CD4-positive, alpha-beta T cell treated with Interferon alpha-2 for 1 hour (primary cell): ENCODE data around the gene U2SURP.
"Not testable (repeated sequence)": the region's sequence is repeated elsewhere in the genome, so short reads cannot be mapped to it uniquely, and the experiment has no call there.

Source experiments
- DNase-seq, 2 donors: peaks; one replicate each; pipeline ENCODE4 v3.0.0-alpha.2; 2020 to 2022

The U2SURP gene

GRCh38 chr3:142977399-142977728 is 24.0 kb upstream of the U2SURP start:
- no peak for DNase-seq

DNA sequence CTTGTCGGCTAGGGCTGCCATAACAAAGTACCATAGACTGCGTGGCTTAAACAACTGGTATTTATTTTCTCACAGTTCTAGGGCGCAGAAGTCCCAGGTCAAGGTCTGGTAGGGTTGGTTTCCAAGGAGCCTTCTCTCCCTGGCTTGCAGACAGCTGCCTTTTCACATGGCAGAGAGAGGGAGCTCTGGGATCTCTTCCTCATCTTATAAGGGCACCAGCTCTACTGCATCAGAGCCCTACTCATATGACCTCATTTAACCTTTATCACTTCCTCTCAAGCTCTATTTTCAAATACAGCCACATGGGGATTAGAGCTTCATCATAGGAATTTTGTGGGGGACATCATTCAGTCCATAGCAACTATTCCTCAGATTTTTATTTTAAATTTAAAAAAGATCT is 20.3 kb upstream of the U2SURP start:
- no peak for DNase-seq

- DNase-seq, result no peak
Observed at GRCh38 chr3:142982038-142982773, 19.2 kb upstream of the U2SURP start.

- DNase-seq, result no peak
Observed at GRCh38 chr3:142983318-142983717, 18.1 kb upstream of the U2SURP start.

DNA sequence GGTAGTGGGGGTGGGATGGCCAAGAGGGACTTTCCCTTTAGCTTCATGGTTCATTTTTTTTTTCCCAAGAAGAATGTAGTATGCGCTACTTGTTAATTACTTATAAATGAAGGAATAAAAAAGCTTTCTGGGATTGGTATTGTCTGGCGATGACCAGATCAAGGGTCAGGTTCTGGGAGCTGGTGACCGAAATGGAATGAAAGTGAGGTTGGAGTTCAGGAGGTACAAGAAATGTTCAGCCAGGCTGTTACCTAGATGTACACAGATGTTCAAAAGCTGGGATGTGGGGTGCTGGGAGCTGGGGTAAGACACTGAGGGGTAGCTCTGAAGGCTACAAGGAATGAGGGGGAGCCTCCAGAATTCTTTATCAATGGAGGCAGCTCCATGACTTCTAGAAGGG is 17.1 kb upstream of the U2SURP start:
- no peak for DNase-seq

GRCh38 chr3:142987080-142987700 is 14.2 kb upstream of the U2SURP start:
- DNase-seq, result peak in 1 of 2 donors; percentile 54

DNA sequence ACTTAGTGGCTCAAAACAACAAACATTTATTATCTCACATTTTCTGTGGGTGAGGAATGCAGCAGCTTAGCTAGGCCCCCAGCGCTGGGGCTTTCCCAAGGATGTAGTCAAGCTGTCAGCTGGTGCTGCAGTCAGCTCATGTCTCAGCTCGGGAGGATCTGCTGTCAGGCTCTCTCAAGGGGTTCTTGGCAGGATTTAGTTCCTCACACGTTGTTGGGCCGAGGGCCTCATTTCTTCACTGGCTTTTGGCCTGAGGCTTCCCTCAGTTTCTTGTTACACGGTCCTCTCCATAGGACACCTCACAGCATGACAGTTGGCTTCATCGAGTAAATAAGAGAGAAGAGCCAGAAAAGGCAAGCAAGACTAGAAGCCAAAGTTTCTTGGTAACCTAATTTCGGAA is 13.7 kb upstream of the U2SURP start:
- DNase-seq, result no peak

DNA sequence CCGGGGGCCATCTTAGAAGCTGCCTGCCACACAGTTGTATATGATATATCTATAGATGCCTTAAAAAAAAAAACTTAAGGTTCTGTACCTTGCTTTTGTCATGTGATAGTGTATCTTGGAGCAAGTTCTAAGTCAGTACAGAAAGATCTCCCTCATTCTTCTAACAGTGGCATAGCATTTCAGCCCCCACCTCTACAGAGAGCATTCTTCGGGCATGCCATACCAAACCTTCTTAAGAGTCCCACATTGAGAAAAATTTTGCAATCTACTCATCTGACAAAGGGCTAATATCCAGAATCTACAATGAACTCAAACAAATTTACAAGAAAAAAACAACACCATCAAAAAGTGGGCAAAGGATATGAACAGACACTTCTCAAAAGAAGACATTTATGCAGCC is 13.1 kb upstream of the U2SURP start:
- DNase-seq, result not testable (repeated sequence)

GRCh38 chr3:142988826-142989225 is 12.5 kb upstream of the U2SURP start:
- not testable (repeated sequence) for DNase-seq

DNA sequence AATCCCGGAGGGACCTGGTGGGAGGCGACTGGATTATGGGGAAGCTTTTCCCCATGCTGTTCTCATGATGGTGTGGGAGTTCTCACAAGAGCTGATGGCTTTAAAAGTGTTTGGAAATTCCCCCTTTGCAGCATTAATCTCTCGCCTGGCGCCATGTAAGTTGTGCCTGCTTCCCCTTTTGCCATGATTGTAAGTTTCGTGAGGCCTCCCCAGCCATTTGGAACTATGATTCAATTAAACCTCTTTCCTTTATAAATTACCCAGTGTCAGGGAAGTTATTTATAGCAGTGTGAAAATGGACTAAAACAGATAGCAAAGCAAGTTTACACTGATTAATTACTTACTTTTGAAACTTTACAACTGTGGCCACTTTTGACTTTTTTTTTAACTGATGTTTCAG is 10.6 kb upstream of the U2SURP start:
- DNase-seq, result no peak

DNA sequence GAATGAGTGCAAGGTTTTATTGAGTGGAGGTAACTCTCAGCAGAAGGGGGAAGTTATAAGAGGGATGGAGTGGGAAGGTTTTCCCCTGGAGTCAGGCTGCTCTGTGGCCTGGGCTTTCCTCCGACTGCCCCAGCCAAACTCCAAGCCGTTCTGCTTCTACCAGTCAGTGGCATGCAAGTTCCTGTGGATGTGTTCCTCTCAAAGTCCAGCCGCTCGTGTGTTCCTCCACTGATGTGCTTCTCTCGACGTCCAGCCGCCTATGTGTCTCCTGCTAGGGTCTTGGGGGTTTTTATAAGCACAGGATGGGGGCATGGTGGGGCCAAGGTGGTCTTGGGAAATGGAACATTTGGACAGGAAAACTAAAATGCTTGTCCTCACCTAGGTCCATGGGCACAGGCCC is 9.0 kb upstream of the U2SURP start:
- DNase-seq, result no peak

DNA sequence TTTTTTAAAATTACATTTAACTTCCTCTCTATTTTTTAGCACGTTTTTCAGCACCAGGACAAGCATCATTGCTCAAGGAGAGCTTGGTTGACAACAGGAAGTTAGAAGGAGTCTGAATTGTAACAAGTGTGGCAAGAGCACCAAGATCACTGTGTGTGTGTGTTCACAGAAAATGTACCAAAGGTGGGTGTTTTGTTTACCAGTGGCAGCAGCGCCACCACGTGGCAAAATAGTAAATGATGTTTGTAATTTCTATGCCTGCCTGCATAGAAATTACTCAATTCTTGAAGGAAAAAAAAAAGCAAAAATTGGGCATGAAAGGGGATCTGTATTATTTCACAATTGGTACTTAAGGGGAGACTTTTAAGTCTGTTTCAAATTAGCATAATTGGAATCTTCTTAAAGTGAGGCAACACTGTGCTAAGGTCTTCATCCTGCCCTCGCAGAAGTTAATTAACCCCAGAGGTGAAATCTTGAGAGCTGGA is 7.4 kb upstream of the U2SURP start:
- peak; percentile 58 to 71 for DNase-seq

DNA sequence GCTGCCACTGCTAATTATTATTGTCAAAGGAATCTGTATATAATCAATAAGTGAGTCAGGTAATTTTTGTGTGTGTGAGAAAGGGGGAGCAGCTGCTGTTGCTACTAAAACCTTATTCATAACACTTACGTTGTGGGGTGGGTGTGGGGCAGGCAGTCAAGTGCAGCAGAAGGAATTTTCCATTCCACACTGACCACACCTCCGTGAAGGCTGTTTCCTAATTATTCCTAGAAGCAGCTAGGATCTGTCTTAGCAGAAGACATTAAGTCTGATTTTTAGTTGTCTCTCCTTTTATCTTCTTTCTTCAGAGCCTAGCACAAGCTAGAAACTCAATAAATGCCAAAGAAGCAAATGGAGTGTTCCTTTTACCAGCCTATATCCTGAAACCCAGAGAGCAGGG is 4.0 kb upstream of the U2SURP start:
- no peak for DNase-seq

GRCh38 chr3:142998439-142998838 is 2.9 kb upstream of the U2SURP start:
- DNase-seq, result no peak

- DNase-seq, result no peak
Observed at GRCh38 chr3:142999881-143000280, 1.5 kb upstream of the U2SURP start.

DNA sequence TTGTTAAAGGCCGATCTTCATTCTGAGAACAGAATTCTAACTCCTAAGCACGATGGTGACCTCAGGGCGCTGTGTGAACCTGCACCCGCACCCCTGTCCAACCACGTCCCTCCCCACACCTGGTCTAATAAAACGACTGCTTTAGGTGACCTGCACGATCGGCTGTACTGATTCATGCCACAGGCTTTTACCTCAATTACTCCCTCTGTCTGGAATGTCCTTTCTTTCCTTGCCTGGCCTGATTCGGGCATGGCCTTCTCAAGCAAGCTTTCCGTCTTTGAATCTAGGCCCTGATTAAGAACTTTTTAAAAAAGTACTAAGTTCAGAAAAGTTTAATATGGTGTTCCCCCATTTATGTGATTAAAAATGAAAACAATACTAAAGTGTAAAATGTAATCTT is 842 bp upstream of the U2SURP start:
- DNase-seq, result no peak

DNA sequence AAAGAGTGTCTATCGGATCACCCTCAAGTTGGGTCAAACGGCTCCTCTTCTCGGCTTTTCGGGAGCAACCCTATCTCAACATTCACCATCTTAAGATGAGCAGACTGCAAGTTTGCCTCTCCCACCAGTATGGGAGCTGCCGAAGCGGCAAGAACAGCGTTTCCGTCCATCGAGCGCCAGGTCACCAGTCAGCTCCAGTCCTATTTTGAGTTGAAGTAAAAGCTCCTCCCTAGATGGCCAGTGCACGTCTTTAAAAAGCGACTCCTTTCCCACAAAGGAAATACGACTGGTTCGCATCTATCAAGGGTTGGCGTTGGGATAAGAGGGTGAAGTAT is 369 bp upstream of the U2SURP start:
- DNase-seq, result no peak

DNA sequence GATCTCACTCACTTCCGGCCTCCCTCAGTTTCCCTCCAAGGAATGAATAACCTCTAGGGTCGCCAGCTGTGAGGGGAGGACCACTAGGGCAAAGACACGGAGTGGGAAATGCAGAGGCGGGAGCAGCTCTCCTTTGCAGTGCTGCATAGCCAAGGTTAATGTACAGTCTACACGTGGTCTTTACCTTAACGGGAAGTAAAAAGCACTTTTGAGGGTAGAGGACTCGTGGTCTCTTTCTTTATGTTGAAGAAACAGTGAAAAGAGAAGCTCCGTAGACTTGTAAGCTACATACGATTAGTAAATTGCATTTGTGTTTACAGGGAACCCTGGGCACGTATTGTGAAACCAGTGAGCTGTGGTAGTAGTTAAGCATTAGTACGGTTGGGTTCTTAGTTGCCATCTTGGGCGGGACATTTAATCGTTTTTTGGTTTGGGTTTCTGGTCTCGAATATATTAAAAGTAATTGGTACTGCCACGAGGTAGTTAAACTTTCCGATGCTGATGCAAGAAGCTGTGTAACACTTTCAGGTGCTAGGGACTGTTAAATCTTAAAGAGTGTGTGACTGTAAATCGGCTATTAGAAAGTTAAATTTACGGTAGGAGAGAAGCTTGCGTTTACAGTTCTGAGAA is 828 bp downstream of the U2SURP start:
- DNase-seq, result peak in 1 of 2 donors; percentile 34

- DNase-seq, result no peak
Observed at GRCh38 chr3:143002727-143003126, 1.4 kb downstream of the U2SURP start.

DNA sequence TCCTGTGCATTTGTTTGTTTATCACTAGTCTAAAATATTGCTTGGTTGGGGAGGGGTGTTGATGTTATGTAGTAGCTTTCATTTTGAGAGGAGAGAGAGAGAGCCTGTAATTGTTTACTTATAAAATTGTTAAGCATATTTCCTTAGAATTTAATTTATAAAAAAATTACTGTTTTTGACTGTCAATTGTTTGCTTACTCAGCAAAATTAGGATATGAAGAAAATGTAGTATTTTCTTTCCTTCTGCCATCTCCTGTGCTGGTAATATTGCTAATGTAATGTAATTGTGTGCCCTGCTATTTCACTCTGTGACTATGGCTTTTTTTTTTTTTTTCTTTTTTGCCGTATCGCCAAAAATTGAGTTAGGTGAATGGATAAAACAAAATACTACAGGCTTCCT is 3.5 kb downstream of the U2SURP start:
- DNase-seq, result no peak

DNA sequence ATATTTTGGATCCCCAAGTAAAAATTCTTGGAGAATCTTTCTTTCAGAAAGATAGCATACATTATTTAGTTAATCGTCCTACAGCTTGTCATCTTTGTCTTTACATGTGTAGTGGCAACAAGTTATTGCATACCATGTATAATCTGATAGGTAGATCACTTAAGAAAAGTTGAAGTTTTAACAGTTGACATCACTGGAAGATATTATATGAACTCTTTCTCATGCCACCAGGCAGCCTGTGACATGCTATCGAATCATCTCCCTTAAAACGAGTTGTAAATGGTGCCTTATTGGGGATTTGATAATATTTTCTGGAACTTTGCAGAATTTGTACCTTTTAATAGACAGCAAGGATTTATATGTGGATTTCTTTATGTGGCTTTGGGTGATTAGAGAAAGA is 8.7 kb downstream of the U2SURP start:
- DNase-seq, result no peak

DNA sequence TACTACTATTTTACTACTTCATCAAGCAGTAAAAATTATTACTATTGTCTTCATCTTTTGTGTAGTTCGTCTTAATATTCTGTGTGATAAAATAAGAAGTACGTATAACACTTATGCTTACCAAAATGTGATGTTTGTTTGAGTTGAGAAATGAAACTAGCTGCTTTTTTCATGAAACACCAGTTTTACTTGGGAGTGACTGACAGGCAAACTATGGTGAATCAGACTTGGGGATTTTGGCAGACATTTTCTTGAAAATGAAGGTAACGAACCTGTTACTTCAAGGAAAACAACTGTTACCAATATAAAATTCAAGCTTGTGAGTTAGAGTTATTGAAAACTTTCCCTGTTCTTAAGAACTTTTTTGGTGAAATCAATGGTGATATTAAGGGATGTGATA is 10.3 kb downstream of the U2SURP start:
- no peak for DNase-seq

- DNase-seq, result no peak
Observed at GRCh38 chr3:143014921-143015320, 13.6 kb downstream of the U2SURP start.

- peak in 1 of 2 donors; percentile 50 for DNase-seq
Observed at GRCh38 chr3:143016321-143016972, 15.1 kb downstream of the U2SURP start.
